NCI-H2171 treated with DMSO at 0.1 percent for 48 hours (cell line): ENCODE data around the gene UGGT2.
"Not testable (repeated sequence)": the region's sequence is repeated elsewhere in the genome, so short reads cannot be mapped to it uniquely, and the experiment has no call there.

Source experiments
- DNase-seq: peaks from one replicate; lab custom pipeline; 2025; lab: John Stamatoyannopoulos, UW

UGGT2 gene

DNA sequence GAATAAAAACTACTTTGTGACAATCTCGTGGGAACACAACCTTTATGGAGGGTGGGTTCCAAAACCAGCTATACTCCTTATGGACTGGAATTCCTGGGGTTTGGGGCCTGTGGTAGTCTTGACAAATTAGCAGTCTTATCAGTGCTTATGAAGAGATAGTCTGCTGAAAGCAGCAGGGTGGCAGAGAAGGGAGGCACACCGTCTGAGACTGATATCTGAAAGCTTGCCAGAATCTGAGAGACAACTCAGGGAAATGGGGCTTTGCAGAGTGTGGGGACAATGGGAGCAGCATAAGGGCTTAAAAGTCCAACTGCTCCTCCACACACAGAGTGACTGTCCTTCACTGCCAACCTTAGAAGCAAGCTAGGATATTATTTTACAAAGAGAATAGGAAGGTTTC, 95.9 kb downstream of the UGGT2 start:
- no peak for DNase-seq

DNA sequence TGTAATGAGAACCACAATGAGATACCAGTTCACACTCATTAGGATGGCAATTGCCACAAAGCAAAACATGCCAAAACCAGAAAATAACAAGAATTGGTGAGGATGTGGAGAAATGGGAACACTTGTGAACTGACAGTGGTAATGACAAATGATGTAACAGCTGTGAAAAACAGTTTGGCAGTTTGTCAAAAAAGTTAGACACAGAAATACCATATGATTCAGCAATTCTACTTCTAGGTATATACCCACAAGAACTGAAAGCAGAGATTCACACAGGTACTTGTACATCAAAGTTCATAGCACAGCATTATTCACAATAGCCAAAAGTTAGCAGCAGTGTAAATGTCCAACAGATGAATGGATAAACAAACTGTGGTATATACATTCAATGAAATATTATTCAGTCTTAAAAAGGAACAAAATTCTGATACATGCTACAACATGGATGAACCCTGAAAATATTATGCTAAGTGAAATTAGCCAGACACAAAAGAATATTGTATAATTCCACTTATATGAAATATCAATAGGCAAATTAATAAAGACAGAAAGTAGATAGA, 96.5 kb downstream of the UGGT2 start:
- no peak for DNase-seq

DNA sequence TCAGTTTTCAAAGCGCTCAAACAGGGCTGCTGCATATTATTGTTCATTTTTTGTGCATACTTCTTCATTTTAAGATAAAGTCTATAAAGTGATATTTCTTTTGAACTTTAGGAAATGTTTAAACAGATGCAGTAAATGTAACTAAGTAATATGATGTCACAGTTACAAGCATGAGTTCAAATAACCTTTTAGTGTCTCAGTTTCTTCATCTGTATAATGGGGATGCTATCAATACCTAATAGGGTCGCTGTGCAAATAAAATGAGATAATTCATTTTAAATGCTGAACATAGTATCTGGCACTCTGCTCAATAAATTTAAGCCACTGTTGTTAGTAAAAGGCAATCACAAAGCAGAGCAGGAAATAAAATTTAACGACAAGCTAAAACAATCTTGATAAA, 97.5 kb downstream of the UGGT2 start:
- DNase-seq = no peak

DNA sequence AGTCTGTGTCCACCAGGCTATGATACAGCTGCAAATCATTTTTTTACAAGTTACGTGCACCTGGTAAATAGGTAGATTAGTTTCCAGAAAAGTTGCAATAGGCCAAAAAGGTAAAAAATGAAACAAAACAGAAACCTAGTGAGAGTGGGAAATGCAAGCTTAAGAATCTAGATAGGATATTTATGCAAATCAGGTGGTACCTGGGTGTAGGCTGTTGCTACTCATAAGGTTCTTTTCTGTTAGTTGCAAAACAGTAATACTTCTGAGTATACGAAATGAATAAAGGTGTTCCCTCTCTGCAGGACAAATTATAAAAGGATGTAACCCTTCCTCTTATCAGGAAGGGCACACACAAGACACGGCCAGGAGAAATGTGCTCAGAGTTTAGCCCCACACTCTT, 97.9 kb downstream of the UGGT2 start:
- DNase-seq = no peak

DNA sequence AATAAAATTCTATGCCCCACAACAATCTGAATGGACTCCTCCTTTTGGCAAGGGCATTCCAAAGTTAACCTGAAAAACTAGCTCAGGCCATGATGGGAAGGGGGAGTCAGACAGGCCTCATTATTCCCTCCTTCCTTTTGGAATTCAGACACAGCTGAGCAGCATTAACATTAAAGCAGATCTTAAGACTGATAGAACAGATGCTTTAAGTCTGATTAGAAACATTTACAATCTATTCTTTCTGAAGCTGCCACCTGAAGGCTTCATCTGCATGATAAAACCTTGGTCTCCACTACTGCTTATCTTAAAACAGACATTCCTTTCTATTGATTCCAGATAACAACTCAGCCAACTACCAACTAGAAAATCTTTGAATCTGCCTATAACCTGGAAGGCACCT, 98.9 kb downstream of the UGGT2 start:
- no peak for DNase-seq

DNA sequence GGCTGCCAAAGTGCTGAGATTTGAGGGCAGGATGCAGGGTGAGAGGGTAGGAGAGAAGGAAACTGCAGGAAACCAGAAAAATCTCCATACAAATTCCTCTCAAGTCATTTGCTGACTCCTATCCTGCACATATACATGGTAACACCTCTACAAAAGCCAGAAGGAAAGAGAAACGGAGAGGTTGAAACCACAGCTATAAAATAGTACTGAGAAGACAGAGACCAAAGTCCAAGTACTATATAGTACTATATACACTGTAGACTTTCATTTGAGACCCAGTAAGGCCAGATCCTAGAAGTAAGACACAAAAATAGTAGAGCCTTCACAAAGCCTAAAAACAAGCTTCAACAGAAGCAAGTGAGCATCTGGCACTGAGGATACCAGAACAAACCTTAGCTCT, 103.1 kb downstream of the UGGT2 start:
- no peak for DNase-seq

DNA sequence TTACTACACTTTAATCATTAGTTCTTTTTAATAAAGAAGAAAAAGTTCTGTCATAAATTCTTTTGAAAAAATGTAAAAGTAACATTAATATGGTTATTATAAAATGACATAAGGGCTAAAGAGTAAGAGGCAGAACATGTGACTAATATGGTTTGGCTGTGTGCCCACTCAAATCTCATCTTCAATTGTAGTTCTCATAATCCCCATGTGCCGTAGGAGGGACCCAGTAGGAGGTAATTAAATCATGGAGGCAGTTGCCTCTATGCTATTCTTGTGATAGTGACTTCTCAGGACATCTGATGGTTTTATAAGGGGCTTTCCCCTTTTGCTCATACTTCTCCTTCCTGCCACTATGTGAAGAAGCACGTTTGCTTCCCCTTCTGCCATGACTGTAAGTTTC, 104.5 kb downstream of the UGGT2 start:
- DNase-seq = peak; percentile 63

DNA sequence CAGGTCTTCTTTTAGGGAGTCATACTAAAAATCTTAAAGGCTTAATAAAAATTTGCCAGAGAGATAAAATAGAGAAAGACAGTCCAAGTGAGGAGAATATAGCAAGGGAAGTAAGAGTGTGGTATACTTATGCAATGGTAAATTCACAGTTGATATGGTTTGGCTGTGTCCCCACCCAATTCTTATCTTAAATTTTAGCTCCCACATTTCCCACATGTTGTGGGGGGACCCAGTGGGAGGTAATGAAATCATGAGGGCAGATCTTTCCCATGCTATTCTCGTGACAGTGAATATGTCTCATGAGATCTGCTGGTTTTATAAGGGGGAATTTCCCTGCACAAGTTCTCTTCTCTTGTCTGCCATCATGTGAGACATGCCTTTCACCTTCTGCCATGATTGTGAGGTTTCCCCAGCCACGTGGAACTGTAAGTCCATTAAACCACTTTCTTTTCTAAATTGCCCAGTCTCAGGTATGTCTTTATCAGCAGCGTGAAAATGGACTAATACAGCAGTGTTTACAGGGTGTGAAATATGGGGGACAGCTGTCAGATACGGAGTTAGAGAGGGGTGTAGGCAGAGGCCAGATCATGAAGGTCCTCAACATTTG, 115.4 kb downstream of the UGGT2 start:
- DNase-seq = no peak

DNA sequence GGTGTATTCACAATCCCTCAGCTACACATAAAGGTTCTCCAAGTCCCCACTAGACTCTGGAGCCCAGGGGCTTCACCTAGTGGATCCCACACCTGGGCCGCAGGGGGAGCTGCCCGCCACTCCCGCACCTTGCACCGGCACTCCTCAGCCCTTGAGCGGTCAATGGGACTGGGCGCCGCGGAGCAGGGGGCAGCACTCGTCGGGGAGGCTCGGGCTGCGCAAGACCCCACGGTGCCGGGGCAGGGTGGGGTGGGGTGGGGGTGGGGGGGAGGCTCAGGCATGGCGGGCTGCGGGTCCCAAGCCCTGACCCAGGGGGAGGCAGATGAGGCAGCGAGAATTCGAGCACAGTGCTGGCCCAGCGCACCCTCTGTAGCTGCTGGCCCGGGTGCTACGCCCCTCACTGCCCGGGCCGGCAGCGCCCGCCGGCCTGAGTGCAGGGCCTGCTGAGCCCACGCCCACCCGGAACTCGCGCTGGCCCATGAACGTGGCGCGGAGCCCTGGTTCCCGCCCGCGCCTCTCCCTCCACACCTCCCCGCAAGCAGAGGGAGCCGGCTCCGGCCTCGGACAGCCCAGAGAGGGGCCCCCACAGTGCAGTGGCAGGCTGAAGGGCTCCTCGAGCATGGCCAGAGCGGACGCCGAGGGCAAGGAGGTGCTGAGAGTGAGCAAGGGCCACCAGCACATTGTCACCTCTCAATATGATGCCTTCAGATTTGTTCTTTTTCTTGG, 121.7 kb downstream of the UGGT2 start:
- DNase-seq = no peak

DNA sequence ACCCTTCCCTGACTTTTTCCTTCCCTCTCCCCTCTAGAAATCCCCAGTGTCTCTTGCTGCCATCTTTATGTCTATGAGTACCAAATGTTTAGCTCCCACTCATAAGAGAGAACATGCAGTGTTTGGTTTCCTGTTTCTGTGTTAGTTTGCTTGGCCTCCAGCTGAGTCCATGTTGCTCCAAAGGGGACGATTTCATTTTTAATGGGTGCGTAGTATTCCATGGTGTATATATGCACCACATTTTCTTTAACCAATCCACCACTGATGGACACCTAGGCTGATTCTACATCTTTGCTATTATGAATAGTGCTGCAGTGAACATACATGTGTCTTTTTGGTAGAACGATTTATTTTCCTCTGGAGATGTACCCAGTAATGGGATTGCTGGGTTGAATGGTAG, 123.8 kb downstream of the UGGT2 start:
- DNase-seq = no peak

DNA sequence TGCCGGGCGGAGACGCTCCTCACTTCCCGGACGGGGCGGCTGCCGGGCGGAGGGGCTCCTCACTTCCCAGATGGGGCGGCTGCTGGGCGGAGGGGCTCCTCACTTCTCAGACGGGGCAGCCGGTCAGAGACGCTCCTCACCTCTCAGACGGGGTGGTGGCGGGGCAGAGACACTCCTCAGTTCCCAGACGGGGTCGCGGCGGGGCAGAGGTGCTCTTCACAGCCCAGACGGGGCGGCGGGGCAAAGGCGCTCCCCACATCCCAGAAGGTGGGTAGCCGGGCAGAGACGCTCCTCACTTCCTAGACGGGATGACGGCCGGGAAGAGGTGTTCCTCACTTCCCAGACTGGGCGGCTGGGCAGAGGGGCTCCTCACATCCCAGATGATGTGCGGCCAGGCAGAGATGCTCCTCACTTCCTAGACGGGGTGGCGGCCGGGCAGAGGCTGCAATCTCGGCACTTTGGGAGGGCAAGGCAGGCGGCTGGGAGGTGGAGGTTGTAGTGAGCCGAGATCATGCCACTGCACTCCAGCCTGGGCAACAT, 124.8 kb downstream of the UGGT2 start:
- not testable (repeated sequence) for DNase-seq

DNA sequence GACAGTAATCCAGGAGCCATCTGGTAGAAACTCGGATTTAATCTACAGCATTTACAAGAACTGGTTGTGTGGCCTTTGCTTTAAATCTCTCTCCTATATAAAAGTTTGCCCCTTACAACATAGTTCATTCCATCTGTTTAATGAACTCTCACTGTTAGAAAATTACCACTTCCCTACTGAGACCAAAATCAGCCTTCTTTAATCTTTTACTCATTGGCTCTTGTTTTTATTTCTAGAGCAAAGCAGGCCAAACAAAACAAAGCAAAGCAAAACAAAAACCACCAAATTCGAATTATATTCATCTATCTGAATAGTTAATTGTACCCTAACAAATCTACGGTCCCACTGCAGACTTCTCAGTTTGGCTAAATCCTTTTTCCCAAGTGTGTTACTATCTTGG, 127.0 kb downstream of the UGGT2 start:
- no peak for DNase-seq

DNA sequence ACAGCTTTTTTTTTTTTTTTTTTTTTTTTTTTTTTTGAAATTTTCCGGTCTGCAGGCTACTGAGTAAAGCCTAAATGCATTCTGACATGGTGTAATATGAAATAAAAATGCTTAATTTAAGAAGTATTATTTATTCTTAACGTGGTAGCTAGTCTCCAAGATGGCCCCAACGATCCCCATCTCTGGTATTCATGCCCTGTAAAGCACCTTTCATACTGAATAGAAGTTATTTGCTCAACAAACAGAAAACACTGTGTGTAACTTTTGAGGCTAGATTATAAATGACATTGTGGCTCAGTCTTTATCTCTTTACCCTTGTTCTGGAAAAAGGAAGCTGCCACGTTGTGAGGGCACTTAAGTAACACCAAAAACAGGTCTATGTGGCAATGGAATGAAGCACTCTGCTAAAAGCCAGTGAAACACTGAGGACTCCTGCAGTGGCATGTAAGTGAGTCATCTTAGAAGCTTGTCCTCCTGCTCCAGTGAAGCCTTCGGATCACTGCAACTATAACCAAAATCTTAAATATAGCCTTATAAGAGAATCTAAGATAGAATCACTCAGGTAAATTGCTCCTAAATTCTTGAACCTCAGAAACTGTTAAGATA, 128.7 kb downstream of the UGGT2 start:
- DNase-seq = peak; percentile 18

DNA sequence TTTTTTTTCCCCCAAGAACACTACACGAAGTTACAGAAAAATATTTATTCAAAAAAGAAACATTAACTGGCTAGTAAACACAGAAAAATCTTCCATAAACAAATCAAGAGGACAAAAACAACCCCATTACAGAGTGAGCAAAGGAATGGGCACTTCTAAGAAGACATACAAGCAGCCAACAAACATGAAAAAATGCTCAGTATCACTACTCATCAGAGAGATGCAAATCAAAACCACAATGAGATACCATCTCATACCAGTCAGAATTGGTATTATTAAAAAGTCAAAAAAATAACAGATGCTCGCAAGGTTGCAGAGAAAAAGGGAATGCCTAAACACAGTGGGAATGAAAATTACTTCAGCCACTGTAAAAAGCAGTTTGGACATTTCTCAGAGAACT, 131.7 kb downstream of the UGGT2 start:
- DNase-seq = no peak

DNA sequence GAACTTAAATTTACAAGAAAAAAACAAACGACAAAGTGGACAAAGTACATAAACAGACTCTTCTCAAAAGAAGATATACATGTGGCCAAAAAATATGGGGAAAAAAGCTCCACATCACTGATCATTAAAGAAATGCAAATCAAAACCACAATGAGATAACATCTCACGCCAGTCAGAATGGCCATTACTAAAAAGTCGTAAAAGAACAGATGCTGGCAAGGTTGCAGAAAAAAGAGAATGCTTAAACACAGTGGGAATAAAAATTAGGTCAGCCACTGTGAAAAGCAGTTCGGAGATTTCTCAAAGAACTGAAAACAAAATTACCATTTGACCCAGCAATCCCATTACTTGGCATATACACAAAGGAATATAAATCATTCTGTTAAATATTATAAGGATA, 132.7 kb downstream of the UGGT2 start:
- DNase-seq = no peak

DNA sequence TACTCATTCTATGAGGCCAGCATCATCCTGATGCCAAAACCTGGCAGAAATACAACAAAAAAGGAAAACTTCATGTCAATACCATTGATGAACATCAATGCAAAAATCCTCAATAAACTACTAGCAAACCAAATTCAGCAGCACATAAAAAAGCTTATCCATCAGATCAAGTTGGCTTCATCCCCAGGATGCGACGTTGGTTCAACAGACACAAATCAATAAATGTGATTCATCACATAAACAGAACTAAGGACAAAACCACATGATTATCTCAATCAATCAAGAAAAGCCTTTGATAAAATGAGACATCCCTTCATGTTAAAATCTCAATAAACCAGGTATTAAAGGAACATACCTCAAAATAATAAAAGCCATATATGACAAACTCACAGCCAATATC, 134.3 kb downstream of the UGGT2 start:
- no peak for DNase-seq

DNA sequence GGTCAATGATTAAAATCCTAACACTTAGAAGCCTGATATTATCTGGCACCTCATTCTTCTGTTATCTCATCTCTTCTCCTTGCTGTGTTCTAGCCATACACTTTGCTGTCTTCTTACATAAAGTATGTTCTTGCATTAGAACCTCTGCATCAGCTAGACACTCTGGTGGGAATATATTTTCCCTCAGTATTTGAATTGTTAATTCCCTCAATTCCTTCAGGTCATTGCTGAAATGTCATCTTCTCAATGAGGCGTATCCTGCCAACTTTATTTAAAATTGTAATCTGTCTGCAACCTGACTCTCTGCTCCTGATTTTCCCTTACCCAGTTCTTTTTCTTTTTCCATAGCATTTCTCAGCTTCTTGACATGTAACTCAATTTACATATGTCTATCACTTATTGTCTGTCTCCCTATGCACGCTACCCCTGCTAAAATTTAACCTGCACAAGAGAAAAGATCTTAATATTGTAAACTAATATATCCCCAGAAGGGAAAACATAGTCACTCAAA, 138.2 kb downstream of the UGGT2 start:
- DNase-seq = no peak

DNA sequence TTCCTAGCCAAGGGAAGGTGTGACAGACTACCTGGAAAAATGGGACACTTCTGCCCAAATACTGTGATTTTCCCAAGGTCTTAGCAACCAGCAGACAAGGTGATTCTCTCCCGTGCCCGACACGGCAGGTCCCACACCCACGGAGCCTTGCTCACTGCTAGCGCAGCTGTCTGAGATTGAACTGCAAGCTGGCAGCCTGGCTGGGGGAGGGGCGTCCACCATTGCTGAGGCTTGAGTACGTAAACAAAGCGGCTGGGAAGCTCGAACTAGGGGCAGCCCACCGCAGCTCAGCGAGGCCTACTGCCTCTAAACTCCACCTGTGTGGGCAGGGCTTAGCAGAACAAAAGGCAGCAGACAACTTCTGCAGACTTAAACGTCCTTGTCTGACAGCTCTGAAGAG, 146.2 kb downstream of the UGGT2 start:
- DNase-seq = no peak

DNA sequence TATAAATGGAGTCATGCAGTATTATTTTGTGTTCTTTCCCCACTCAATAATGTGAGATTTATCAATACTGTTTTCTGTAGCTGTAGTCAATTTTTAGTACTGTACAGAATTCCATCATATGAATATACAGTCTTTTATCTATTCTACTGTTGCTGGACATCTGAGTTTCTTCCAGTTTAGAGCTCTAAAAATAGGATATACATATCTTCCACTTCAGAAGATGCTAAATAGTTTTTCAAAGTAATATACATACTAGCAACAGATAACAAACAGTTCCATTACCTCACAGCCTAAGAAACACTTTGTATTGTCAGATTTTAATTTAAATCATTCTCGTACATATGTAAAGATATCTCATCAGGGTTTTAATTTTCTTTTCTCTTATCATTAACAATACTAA, 149.6 kb downstream of the UGGT2 start:
- no peak for DNase-seq

DNA sequence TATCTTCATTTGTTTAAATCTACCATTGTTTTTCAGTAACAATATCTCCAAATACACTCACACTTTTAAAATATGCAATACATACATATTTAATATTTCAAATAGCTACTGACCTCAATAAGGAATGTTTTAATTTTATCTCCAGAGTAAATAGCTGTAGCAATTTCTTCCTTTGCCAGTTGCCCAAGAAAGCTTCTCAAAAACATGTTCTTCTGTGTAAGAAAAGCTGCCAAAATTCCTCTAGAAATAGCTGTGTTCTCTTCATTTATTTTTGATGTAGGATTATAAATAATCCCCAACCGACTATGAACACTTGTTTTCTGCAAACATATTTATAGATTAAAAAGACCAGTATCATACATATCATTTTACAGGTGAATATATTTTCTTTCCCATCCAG, 150.5 kb downstream of the UGGT2 start:
- DNase-seq = no peak

DNA sequence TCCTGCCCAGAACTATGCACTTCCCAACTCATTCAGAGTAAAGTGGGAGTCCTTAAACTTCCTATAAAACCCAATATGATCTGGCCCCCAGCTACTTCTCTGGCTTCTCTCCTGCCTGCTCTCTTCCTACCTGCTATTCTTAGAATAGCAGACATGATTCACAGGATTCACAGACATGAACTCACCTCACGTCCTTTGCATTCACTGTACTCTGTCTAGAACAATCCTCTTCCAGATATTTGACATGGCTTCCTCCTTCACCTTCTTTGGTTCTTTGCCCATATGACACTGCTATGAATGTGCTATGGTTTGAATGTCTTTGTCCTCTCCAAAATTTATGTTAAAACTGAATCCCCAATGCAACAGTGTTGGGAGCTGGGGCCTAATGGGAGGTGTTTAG, 154.9 kb downstream of the UGGT2 start:
- no peak for DNase-seq

DNA sequence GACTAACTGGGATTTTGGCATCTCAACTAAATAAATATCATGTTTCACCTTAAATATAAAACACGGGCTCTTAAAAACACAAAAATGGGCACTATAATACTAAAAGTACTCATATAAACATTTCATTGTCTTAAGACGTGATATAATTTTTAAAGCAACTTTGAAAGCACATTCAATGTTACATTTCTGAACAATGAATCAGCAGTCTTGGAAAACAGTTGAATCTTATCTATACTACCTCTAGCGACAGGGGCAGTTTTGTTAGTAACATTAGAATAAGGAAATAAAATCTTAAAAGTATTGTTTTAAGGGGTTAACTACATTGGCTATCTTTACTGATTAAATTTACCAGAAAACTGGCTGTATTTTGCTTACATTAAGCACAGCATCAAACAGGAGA, 156.9 kb downstream of the UGGT2 start:
- no peak for DNase-seq

DNA sequence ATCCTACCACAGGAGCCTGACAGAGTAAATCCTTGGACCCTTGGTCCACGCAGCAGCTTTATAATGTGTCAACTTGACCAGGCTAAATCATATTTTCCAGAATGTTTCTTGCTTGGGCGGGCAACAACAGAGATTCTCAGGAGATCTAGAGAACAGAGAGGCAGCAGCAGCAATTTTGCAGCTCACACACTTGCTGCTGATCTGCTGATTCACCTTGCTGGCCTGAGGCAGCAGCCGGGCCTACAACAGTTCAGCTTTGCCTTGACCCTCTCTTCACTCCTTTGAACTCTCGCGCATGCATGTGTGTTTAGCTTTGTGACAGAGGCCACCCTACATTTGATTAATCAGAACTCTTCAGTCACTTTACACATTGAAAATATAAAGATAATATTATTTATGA, 159.3 kb downstream of the UGGT2 start:
- no peak for DNase-seq
